ENCODE data around the gene FOXN1.
"Not testable (repeated sequence)": the region's sequence is repeated elsewhere in the genome, so short reads cannot be mapped to it uniquely, and the experiment has no call there.

FOXN1 gene

DNA sequence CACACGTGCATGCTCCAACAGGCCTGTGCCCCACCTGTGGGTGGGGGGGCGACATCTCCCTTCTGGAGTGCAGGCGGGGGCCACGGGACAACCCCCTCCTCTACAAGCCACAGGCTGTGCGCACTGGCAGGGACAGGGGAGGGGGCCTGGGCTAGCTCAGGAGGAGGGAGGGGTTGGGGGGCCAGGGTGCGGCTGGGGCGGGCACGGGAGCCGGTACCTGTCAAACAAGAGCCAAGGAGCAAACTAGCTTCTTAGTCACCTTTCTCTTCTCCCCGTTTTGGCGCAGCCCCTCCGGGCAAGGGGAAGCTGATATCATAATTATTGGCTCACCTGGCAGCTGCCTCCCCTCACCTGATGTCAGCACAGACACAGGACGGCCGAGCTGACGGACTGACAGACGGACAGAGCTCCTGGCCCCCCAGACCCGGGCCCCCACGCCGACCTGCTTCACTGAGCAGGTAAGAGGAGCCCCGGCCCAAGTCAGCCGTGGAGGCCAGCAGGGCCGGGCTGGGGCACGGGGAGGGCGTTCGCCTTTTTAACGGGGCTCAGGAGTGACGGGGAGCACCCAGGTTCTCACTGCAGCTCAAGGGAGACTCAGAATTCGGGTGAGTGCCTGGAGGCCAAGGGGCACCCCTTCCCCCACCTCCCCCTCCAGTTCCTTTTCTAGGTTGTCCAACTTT is at the start of gene FOXN1:
TSS of gene FOXN1 (plus strand) at position 363 of the 680 bp plus-strand sequence. CDS start 17,622 bp downstream, outside the sequence.
- no peak for DNase-seq (ENCODE audit: low read depth in 2 of 2, low spot score in 1 of 2)

DNA sequence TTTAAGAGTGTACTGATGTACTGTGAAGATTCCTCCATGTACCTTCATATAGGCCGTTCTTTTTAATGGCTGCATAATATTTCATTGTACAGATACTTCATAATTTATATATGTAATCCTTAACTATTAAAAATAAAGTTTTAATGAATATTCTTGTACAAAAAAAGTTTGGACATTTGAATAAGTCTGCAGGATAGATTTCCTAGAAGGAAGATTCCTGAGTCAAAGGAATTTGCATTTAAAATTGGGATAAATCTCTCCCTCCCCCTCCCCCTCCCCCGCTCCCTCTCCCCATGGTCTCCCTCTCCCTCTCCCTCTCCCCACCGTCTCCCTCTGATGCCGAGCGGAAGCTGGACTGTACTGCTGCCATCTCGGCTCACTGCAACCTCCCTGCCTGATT is 48.3 kb upstream of the FOXN1 start:
- no peak for DNase-seq (ENCODE audit: low read depth in 2 of 2, low spot score in 1 of 2)

DNA sequence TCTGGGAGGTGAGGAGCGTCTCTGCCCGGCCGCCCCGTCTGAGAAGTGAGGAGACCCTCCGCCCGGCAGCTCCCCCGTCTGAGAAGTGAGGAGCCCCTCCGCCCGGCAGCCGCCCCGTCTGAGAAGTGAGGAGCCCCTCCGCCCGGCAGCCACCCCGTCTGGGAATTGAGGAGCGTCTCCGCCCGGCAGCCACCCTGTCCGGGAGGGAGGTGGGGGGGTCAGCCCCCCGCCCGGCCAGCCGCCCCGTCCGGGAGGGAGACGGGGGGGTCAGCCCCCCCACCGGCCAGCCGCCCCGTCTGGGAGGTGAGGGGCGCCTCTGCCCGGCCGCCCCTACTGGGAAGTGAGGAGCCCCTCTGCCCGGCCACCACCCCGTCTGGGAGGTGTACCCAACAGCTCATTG is 47.3 kb upstream of the FOXN1 start:
- not testable (repeated sequence) for DNase-seq (ENCODE audit: low read depth in 2 of 2, low spot score in 1 of 2)

GRCh38 chr17:28460901-28461300 is 45.2 kb upstream of the FOXN1 start:
- DNase-seq (ENCODE audit: low read depth in 2 of 2, low spot score in 1 of 2): no peak

GRCh38 chr17:28466001-28466400 is 40.1 kb upstream of the FOXN1 start:
- DNase-seq (ENCODE audit: low read depth in 2 of 2, low spot score in 1 of 2): no peak

- DNase-seq (ENCODE audit: low read depth in 2 of 2, low spot score in 1 of 2): no peak
Observed at GRCh38 chr17:28466521-28467048, 39.6 kb upstream of the FOXN1 start.

DNA sequence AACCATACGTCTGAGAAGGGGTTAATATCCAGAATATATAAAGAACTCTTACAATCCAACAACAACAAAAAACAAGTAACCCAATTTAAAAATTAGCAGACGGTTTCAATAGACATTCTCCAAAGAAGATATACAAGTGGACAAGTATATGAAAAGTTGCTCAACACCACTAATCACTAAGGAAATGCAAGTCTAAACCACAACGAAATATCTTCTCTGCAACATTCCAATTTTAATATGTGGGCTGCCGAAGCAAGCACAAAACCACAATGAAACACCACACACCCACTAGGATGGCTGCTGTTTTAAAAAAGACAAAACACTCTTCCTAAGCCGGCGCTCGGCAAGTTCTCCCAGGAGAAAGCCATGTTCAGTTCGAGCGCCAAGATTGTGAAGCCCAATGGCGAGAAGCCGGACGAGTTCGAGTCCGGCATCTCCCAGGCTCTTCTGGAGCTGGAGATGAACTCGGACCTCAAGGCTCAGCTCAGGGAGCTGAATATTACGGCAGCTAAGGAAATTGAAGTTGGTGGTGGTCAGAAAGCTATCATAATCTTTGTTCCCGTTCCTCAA is 38.6 kb upstream of the FOXN1 start:
- no peak for DNase-seq (ENCODE audit: low read depth in 2 of 2, low spot score in 1 of 2)

DNA sequence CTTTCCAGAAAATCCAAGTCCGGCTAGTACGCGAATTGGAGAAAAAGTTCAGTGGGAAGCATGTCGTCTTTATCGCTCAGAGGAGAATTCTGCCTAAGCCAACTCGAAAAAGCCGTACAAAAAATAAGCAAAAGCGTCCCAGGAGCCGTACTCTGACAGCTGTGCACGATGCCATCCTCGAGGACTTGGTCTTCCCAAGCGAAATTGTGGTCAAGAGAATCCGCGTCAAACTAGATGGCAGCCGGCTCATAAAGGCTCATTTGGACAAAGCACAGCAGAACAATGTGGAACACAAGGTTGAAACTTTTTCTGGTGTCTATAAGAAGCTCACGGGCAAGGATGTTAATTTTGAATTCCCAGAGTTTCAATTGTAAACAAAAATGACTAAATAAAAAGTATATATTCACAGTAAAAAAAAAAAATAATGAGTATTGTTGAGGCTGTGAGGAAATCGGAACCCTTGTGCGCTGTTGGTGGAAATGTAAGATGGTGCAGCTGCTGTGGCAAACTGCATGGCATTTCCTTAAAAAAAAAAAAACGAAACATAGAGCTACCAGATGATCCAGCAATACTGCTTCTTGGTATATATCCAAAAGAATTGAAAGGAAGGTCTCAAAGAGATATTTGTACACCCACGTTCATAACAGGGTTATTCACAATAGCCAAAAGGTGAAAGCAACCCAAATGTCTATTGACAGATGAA is 38.0 kb upstream of the FOXN1 start:
- DNase-seq (ENCODE audit: low read depth in 2 of 2, low spot score in 1 of 2): not testable (repeated sequence)

DNA sequence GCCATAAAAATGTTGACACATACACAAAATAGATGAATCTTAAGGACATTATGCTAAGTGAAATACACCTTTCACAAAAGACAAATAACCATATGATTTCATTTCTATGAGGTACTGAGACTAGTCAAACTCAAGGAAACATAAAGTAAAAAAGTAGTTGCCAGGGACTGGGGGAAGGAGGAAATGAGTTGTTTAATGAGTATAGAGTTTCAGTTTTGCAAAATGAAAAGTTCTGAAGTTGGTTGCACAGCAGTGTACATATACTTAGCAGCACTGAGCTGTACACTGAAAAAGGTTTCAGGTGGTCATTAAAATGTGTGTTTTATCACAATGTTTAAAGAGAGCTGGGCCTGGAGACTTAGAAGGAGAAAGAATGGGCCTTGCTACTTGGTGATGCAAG is 37.4 kb upstream of the FOXN1 start:
- DNase-seq (ENCODE audit: low read depth in 2 of 2, low spot score in 1 of 2): no peak

GRCh38 chr17:28469376-28469775 is 36.8 kb upstream of the FOXN1 start:
- DNase-seq (ENCODE audit: low read depth in 2 of 2, low spot score in 1 of 2): no peak

DNA sequence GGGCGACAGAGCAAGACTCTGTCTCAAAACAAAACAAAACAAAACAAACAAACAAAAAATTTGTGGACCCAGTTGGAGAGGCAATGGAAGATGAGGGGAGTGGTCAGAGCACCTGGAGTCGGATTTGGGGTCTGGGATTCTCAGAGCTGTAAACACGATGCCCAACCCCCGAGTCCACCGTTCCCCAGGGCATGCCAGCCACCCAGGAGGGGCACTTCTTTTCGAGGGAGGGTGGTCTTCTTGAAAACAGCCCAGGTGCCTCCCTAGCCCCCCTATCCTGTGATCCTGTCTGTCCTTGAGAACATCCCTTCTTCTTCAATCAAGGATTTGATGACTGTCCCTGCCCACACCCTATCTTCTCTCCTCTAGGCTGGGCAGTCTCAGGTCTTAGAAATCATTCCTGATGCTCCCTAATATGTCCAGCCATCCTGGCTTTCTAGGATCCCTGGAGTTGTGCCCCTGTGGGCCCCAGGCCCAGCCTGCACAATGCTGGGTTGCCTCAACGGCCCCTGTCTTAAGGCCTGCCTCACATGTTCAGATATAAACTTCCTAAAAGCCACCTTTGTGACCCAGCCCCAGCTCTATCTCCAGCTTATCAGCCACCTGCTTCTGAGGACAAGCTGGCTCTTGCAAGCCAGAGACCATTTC is 35.8 kb upstream of the FOXN1 start:
- no peak for DNase-seq (ENCODE audit: low read depth in 2 of 2, low spot score in 1 of 2)

- no peak for DNase-seq (ENCODE audit: low read depth in 2 of 2, low spot score in 1 of 2)
Observed at GRCh38 chr17:28470914-28471366, 35.2 kb upstream of the FOXN1 start.

DNA sequence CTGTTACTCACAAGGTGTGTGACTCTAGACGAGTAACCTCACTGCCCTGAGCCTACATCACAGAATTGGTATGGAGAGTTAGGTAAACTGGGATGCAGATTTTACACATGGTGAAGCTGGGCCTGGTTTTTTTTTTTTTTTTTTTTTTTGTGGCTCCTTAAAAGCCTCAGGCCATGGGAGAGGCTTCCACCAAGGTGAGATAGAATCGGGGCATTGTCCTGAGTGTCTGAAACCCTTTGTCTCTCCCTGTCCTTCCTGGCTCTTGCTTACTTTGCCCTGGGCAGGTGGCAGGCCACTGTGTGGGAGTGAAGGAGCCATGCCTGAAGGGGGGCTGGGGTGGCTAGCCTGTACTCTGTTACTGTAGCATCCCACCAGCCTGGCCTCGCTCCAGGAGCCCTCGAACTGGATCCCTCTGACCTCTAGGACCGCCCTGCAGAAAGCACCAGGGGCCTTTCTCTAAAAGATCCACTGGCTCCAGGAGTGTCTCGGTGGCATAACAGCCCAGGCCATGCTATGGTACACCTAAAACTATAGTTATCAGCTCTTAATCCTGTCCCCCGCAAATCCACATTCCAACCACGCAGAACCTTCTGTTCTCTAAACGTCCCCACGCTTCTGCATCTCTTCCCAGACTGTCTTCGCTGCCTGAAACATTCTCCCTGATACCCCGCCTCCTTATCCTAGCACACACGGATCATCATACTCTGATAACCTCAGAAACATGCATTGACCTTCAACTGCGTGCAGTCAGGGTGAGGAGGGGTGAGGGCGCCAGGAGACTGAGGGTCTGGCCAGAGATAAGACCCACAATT is 34.4 kb upstream of the FOXN1 start:
- DNase-seq (ENCODE audit: low read depth in 2 of 2, low spot score in 1 of 2): no peak

GRCh38 chr17:28472871-28473497 is 33.2 kb upstream of the FOXN1 start:
- no peak for DNase-seq (ENCODE audit: low read depth in 2 of 2, low spot score in 1 of 2)

DNA sequence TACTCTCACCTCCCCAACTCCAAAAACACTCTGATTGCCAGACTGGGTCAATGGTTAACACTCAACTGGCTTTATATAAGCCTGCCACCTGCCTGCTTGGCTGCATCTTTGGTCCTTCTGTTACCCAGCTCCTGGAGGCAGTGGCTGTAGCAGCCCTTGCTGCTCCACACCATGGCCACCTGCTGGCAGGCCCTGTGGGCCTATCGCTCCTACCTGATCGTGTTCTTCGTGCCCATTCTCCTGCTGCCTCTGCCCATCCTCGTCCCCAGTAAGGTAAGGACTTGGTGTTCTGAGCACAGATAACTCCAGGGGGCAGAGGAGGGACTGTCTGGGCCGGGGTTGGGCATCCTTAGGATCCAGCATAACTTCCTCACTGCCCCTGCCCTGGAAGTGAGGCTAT is 32.6 kb upstream of the FOXN1 start, which contains the start of gene SLC13A2:
TSS of gene SLC13A2 (plus strand) at position 103 of the 400 bp plus-strand sequence. CDS start at position 172, 69 bp downstream.
- no peak for DNase-seq (ENCODE audit: low read depth in 2 of 2, low spot score in 1 of 2)

DNA sequence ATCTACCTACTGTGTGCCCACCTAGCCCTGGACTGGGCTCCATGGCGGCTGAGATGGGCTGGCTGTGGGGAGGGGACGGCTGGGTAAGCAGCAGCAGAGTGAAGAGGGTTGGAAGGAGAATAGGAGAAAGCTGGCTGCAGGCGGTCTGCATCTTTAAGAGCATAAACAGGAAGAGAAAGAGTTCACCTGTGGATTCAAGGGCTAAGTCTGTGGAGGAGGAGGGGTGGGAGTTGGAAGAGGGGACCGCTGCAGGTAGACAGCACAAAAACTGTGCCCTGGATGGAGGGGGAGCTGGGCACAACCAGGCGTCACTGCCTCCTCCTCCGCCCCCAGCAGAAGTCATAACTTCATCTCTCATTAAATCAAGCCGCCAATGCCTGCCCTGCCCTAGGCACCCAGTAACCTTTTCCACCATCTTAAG is 32.0 kb upstream of the FOXN1 start:
- no peak for DNase-seq (ENCODE audit: low read depth in 2 of 2, low spot score in 1 of 2)

DNA sequence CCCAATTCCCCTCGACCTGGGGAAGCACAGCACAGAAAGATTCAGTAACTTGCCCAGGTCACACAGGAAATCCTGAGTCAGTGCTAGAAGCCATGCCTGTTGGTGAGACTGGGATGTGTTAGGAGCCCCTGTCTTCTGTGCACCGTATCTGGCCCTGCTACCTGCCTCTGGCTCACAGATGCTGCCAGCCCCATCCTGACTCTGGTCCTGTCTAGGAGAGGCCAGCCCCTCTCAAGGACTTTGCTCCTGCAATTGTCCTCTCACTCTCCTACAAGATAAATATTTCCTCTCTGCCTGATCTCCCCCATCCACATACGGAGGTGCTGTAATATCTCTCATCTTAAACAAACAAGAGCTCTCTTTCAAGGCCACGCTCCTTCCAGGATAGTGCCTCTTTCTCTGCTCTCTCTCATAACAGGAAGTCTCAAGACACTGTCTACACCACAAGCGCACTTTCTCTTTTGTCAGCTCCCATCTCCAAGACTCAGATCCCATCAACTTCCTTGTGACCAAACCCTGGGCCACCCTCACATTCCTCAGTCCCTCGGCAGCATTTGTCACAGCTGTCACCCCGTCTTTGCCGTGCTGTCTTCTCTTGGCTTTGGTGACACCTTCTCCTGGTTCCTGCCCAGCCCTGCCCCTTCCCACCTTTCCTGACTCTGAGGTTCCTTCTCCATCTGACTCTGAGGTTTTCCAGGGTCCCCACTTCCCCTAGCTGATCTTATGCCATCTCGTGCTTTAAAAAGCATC is 30.8 kb upstream of the FOXN1 start:
- DNase-seq (ENCODE audit: low read depth in 2 of 2, low spot score in 1 of 2): no peak

DNA sequence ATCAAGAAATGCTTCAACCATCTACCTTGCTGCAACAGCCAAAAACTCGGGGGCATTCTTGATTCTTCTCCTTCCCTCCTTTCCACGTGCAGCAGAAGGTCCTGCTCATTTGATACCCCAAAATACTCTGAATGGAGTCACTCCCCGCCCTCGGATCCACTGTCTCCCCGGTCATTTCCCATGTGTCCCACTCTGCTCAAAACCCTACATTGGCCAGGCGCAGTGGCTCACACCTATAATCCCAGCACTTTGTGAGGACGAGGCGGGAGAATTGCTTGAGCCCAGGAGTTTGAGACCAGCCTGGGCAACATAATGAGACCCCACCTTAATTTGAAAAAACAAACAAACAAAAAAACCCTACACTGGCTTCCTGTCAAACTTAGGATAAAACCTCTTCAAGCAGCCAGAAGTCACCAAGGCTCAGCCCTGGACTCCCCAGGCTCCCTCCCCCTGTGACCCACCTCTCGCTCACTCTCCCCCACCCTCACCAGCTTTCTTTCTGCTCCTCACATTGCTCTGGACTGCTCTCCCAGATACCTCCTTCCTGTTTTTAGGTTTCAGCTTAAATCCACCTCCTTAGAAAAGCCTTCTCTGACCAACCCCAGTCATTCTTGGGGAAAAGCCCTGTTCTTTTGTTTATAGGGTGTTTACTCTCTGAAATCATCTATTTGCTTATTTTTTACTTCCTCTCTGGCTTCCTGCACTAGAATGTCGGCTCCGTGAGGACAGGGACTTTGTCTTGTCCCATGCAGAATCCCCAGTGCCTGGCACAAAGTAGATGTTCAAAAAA is 29.9 kb upstream of the FOXN1 start:
- DNase-seq (ENCODE audit: low read depth in 2 of 2, low spot score in 1 of 2): no peak

- DNase-seq (ENCODE audit: low read depth in 2 of 2, low spot score in 1 of 2): no peak
Observed at GRCh38 chr17:28477928-28478327, 28.2 kb upstream of the FOXN1 start.

Data from stimulated activated CD8-positive, alpha-beta memory T cell treated with anti-CD3 and anti-CD28 coated beads, Interleukin-4, amount 100 ng/mL, for 1 hour (primary cell).